HepG2 (cell line): ENCODE measurements around the gene LZTR1. TPM values are rescaled to one million over a fixed set of nuclear protein-coding genes. Genes with fewer than 3 reads are reported as not detected.

ENCODE experiments used
- CC2D1A ChIP-seq: sonication (generic); formaldehyde crosslinking; IDR thresholded peaks from 2 replicates; pipeline ENCODE4 v1.8.1; 2023; ENCODE audit warnings: mild to moderate bottlenecking, missing genetic modification reagents
- HNF4G ChIP-seq, 2 experiments: sonication (generic) in 1 of 2; formaldehyde crosslinking in 1 of 2; IDR thresholded peaks; 2 replicates each; pipeline versions ENCODE4 v1.4.0 to v1.6.1; 2011 to 2020; ENCODE audit warnings: borderline replicate concordance in 2 of 2, low read depth in 2 of 2, mild to moderate bottlenecking in 2 of 2, low read length in 1 of 2, missing genetic modification reagents in 1 of 2, moderate library complexity in 1 of 2
- MXI1 ChIP-seq: IDR thresholded peaks from 3 replicates; pipeline ENCODE4 v1.6.1; 2012; ENCODE audit warnings: low read depth, low read length, inconsistent platforms, borderline replicate concordance
- MZF1 ChIP-seq: sonication (generic); formaldehyde crosslinking; IDR thresholded peaks from 2 replicates; pipeline ENCODE4 v1.8.1; 2023; ENCODE audit warnings: mild to moderate bottlenecking, missing genetic modification reagents, borderline replicate concordance
- NKX3-1 ChIP-seq: sonication (generic); formaldehyde crosslinking; IDR thresholded peaks from 2 replicates; pipeline ENCODE4 v1.5.0; 2020; ENCODE audit warnings: missing genetic modification reagents
- TP53 ChIP-seq: sonication (generic); formaldehyde crosslinking; conservative IDR thresholded peaks from 2 replicates; pipeline ENCODE4 v1.4.0; 2020; ENCODE audit warnings: missing genetic modification reagents
- ZBTB7A ChIP-seq: sonication (generic); formaldehyde crosslinking; IDR thresholded peaks from 2 replicates; pipeline ENCODE4 v1.8.0; 2022; ENCODE audit warnings: mild to moderate bottlenecking, missing genetic modification reagents
- ZNF274 ChIP-seq: sonication (generic); formaldehyde crosslinking; IDR thresholded peaks from 2 replicates; pipeline ENCODE4 v1.5.1; 2020; ENCODE audit warnings: mild to moderate bottlenecking, missing genetic modification reagents
- ZNF296 ChIP-seq: sonication (generic); formaldehyde crosslinking; conservative IDR thresholded peaks from 2 replicates; pipeline ENCODE4 v1.5.0; 2020; ENCODE audit warnings: mild to moderate bottlenecking, missing genetic modification reagents
- ZNF546 ChIP-seq: sonication (generic); formaldehyde crosslinking; conservative IDR thresholded peaks from 2 replicates; pipeline ENCODE4 v1.8.1; 2023; ENCODE audit warnings: mild to moderate bottlenecking, missing genetic modification reagents
- ZNF816 ChIP-seq: sonication (generic); formaldehyde crosslinking; IDR thresholded peaks from 2 replicates; pipeline ENCODE4 v1.8.0; 2022; ENCODE audit warnings: missing genetic modification reagents, mild to moderate bottlenecking, borderline replicate concordance
- ZNF883 ChIP-seq: sonication (generic); formaldehyde crosslinking; IDR thresholded peaks from 2 replicates; pipeline ENCODE4 v1.5.1; 2020; ENCODE audit warnings: mild to moderate bottlenecking, missing genetic modification reagents; ENCODE audit errors: not compliant biosample characterization
- ZSCAN22 ChIP-seq: sonication (generic); formaldehyde crosslinking; IDR thresholded peaks from 2 replicates; pipeline ENCODE4 v1.4.0; 2020; ENCODE audit warnings: mild to moderate bottlenecking, missing genetic modification reagents
- polyA plus RNA-seq, 8 experiments: library from polyadenylated mRNA; depleted of rRNA in 3 of 8; stranded (reverse) in 7 of 8; unstranded in 1 of 8; fragments of >200 nt; fragmentation: Illumina TruSeq in 4 of 8; extraction: Trizol in 4 of 8; gene quantifications; 2 replicates each; pipeline versions ENCODE4 v1.2.1 to v1.2.3, GENCODE V29; 2011 to 2016; ENCODE audit warnings: low read depth in 4 of 8, missing spikeins in 1 of 8, mixed read lengths in 1 of 8; ENCODE audit not compliant: insufficient read depth in 1 of 8
- total RNA-seq, 5 experiments: library from RNA; depleted of rRNA; stranded (reverse); fragments of >200 nt; fragmentation: Illumina TruSeq; extraction: Trizol; gene quantifications; 2 replicates each; pipeline ENCODE4 v1.2.3, GENCODE V29; 2016; ENCODE audit warnings: low read depth in 1 of 5
- TF ChIP-seq, protein P1 (sequence below): IDR thresholded peaks from 2 replicates; pipeline ENCODE4 v1.6.1; 2016
- TF ChIP-seq, protein P2 (sequence below): sonication (generic); formaldehyde crosslinking; IDR thresholded peaks from 2 replicates; pipeline ENCODE4 v1.4.0; 2020; ENCODE audit warnings: mild to moderate bottlenecking, low read depth, missing genetic modification reagents
- TF ChIP-seq, protein P3 (sequence below): sonication (generic); formaldehyde crosslinking; IDR thresholded peaks from 2 replicates; pipeline ENCODE4 v1.5.0; 2020; ENCODE audit warnings: missing genetic modification reagents, mild to moderate bottlenecking, borderline replicate concordance
- TF ChIP-seq, protein P4 (sequence below): sonication (generic); formaldehyde crosslinking; IDR thresholded peaks from 2 replicates; pipeline ENCODE4 v1.4.0; 2020; ENCODE audit warnings: missing genetic modification reagents
- TF ChIP-seq, protein P5 (sequence below): sonication (generic); formaldehyde crosslinking; IDR thresholded peaks from 2 replicates; pipeline ENCODE4 v1.4.0; 2020; ENCODE audit warnings: missing genetic modification reagents

LZTR1 gene
- total and polyA plus RNA-seq, 2 of the 13 experiments (the other 11 are each of a cell fraction or from before 2014, with no cell fraction given), result 21.8 to 22.4 TPM

DNA sequence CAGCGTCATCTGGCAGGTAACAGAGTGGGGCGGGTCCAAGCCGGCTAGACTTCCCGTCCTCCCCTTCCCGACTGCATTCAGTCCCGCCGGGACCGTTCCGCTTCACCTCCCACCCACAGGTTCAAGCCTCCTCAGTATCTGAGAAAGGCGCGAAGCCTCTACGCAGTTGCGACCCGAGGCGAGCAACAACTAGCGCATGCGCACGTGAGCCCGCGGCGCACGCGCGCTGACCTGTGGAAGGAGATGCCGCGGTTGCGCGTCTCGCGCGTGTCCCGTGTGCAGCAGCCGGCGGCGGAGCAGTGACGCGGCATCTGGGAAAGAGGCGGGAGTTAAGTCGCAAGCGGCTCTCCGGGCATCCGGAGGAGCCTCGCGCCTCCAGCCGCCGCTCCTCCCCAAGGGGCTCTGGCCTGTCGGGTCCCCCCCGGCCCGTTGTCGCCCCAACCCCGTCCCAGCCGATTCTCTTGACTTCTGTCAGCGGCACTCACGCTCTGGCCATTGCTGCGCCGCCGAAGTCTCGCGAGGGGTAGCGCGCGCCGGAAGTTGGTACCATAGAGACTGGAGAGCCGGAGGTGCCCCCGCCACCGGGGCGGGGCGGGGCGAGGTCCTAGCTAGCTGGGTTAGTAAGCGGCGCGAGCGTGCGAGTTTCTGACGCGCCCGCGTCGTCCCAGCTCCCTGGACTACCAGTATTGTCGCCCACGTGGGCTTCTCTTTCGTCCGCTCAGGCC is 19.7 kb downstream of the LZTR1 start, which contains the start of gene THAP7 (continued):
- TF ChIP-seq ZBTB7A (no peak), NKX3-1 (CRISPR knock-in tag) (0 out of 2 replicates have a peak, but pooled peaks have one; percentile 23), ZNF883 (peak; percentile 96), MXI1 (peak; percentile 92; the same call in 2 of the 3 replicates), ZNF816 (CRISPR knock-in tag) (no peak), CC2D1A (CRISPR knock-in tag) (no peak), ZNF296 (CRISPR knock-in tag) (peak; percentile 77), MZF1 (CRISPR knock-in tag) (peak; percentile 96; the same call in 1 of the 2 replicates), HNF4G (IDR thresholded peaks at IDR 0.05; ENCODE audit: borderline replicate concordance, low read depth, low read length) (0 out of 2 replicates have a peak, but pooled peaks have one; percentile 9), HNF4G (CRISPR knock-in tag; IDR thresholded peaks at IDR 0.05; ENCODE audit: borderline replicate concordance, low read depth) (0 out of 2 replicates have a peak, but pooled peaks have one; percentile 16), ZNF546 (CRISPR knock-in tag) (0 out of 2 replicates have a peak, but pooled peaks have one; percentile 36), ZNF274 (CRISPR knock-in tag) (peak; percentile 69; the same call in 1 of the 2 replicates), ZSCAN22 (CRISPR knock-in tag) (no peak), TP53 (CRISPR knock-in tag) (no peak)
- TF ChIP-seq, protein P1, sequence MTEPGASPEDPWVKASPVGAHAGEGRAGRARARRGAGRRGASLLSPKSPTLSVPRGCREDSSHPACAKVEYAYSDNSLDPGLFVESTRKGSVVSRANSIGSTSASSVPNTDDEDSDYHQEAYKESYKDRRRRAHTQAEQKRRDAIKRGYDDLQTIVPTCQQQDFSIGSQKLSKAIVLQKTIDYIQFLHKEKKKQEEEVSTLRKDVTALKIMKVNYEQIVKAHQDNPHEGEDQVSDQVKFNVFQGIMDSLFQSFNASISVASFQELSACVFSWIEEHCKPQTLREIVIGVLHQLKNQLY, result no peak
- TF ChIP-seq, protein P2, sequence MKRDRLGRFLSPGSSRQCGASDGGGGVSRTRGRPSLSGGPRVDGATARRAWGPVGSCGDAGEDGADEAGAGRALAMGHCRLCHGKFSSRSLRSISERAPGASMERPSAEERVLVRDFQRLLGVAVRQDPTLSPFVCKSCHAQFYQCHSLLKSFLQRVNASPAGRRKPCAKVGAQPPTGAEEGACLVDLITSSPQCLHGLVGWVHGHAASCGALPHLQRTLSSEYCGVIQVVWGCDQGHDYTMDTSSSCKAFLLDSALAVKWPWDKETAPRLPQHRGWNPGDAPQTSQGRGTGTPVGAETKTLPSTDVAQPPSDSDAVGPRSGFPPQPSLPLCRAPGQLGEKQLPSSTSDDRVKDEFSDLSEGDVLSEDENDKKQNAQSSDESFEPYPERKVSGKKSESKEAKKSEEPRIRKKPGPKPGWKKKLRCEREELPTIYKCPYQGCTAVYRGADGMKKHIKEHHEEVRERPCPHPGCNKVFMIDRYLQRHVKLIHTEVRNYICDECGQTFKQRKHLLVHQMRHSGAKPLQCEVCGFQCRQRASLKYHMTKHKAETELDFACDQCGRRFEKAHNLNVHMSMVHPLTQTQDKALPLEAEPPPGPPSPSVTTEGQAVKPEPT, result 0 out of 2 replicates have a peak, but pooled peaks have one; percentile 42
- TF ChIP-seq, protein P3, sequence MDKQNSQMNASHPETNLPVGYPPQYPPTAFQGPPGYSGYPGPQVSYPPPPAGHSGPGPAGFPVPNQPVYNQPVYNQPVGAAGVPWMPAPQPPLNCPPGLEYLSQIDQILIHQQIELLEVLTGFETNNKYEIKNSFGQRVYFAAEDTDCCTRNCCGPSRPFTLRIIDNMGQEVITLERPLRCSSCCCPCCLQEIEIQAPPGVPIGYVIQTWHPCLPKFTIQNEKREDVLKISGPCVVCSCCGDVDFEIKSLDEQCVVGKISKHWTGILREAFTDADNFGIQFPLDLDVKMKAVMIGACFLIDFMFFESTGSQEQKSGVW, result peak; percentile 82; the same call in 1 of the 2 replicates
- TF ChIP-seq, protein P4, sequence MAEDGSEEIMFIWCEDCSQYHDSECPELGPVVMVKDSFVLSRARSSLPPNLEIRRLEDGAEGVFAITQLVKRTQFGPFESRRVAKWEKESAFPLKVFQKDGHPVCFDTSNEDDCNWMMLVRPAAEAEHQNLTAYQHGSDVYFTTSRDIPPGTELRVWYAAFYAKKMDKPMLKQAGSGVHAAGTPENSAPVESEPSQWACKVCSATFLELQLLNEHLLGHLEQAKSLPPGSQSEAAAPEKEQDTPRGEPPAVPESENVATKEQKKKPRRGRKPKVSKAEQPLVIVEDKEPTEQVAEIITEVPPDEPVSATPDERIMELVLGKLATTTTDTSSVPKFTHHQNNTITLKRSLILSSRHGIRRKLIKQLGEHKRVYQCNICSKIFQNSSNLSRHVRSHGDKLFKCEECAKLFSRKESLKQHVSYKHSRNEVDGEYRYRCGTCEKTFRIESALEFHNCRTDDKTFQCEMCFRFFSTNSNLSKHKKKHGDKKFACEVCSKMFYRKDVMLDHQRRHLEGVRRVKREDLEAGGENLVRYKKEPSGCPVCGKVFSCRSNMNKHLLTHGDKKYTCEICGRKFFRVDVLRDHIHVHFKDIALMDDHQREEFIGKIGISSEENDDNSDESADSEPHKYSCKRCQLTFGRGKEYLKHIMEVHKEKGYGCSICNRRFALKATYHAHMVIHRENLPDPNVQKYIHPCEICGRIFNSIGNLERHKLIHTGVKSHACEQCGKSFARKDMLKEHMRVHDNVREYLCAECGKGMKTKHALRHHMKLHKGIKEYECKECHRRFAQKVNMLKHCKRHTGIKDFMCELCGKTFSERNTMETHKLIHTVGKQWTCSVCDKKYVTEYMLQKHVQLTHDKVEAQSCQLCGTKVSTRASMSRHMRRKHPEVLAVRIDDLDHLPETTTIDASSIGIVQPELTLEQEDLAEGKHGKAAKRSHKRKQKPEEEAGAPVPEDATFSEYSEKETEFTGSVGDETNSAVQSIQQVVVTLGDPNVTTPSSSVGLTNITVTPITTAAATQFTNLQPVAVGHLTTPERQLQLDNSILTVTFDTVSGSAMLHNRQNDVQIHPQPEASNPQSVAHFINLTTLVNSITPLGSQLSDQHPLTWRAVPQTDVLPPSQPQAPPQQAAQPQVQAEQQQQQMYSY (CRISPR knock-in tag), result 0 out of 2 replicates have a peak, but pooled peaks have one; percentile 7
- TF ChIP-seq, protein P5, sequence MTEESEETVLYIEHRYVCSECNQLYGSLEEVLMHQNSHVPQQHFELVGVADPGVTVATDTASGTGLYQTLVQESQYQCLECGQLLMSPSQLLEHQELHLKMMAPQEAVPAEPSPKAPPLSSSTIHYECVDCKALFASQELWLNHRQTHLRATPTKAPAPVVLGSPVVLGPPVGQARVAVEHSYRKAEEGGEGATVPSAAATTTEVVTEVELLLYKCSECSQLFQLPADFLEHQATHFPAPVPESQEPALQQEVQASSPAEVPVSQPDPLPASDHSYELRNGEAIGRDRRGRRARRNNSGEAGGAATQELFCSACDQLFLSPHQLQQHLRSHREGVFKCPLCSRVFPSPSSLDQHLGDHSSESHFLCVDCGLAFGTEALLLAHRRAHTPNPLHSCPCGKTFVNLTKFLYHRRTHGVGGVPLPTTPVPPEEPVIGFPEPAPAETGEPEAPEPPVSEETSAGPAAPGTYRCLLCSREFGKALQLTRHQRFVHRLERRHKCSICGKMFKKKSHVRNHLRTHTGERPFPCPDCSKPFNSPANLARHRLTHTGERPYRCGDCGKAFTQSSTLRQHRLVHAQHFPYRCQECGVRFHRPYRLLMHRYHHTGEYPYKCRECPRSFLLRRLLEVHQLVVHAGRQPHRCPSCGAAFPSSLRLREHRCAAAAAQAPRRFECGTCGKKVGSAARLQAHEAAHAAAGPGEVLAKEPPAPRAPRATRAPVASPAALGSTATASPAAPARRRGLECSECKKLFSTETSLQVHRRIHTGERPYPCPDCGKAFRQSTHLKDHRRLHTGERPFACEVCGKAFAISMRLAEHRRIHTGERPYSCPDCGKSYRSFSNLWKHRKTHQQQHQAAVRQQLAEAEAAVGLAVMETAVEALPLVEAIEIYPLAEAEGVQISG (CRISPR knock-in tag), result peak; percentile 99
